CD4-positive, alpha-beta T cell treated with Interleukin-12 subunit alpha and Interleukin-12 subunit beta, for 1 hour (primary cell): ENCODE results near the gene ACAN.

Experiments
- DNase-seq: peaks from one replicate; pipeline ENCODE4 v3.0.0-alpha.2; 2020

The ACAN gene

DNA sequence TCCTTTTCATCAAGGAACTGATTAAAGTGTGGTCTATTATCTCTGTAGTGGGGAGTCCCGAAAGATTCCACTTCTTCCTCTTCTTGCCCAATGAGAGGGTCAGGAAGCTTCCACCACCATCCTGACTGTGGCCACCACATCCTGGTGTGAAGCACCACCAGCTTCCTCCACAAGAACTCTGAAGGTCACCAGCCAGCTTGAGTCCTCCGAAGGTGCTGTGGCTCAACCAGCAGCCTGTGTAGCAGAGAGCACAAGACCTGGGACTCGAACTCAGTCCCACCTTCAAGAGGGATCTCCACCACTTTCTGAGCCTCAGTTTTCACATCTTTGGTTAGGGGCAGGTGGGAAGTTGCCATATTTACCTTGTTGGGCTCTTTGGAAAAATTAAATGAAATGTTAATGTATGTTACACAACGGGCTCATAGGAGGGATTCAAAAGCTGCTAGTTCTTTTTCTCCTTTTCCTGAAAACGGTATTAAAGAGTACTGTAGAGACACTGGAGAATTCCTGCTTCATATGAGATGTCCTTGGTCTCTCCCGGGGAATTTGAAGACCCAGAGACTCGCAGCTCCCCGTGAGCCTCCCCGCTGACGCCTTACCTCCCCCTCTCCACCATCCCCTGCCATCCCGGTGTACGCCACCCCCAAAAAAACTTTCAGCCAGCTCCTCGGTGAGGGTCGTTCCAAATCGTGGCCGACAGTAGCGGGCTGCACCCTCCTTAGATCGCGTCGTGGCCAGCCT is 816 bp upstream of the ACAN start:
- DNase-seq, result no peak

DNA sequence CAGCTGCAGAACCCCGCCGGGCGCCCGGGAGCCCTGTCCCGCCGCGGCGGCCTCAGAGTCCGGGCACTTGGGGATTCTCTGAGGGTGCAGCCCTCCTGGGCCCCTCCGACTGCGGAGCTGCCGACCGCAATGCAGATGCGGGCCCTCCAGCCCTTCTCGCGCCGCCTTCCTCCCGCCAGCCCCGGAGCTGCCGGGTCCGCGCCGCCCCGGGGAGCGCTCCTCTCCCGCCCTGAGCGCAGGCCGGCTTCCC is 320 bp upstream of the ACAN start:
- no peak for DNase-seq

DNA sequence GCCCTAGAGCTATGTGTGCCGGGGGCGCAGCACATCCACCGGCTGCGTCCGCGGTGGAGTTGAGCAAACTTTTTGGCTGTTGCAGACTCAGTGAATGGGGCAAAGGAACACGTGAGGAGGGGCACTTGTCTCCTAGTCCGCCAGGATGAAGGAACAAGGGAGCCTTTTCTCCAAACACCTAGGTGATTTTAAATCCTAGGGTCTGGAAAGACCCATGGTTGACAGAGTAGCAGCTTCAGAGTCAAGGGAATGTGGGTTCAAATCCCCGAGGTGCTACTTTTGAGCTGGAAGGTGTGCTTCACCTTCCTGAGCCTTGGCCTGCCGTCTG is 648 bp downstream of the ACAN start:
- no peak for DNase-seq

DNA sequence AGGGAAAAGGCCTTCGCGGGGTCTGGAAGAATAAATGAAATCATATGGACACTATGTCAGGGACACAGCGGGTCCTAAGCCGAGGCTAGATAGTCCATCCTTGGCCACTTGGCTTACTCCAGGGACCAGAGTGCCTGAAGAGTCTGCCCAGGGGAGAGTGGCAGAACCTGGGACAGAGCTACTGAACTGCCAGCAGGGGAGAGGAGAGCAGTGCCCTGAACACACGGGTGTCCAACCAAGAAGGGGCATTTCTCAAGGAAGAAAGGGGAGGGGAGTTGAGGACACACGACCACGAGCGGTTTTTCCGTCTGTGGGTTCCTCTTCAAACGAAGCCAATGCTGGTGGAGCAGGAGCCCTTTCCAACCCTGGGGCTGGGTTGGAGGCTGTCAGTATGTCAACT is 1.0 kb downstream of the ACAN start:
- DNase-seq, result no peak

DNA sequence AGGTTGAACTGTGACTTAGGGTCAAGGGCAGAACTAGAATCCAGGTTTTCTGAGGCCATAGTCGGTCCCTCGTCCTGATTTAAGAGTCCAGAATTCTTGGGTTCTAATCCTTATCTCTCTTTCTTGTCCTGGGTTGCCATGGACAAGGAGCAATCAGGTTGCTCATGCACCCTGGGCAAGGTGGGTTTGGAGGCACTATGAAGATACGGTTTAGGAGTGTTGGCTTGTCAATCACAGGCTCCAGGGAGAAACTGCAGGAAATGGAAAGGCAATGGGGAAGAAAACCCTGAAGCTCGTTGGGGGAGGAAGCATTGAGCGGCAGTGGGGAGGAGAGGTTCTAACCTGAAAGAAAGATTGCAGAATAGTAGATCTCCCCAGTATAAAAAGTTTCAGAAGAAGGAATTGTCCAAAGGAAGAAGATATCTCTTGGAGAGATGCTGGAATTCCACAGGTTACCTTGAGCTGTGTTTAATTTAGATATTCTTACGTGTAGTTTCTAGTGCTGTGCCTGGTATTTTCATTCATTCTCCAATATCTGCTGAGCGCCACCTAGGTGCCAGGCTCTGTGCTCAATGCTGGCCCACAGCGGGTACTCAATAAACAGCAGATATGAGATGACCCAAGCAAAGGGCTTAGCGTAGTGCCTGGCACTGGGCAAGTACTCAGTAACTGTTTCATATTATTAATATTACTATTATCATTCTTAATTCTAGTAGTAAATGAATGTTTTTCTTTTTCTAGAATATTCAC is 2.0 kb downstream of the ACAN start:
- DNase-seq, result no peak

DNA sequence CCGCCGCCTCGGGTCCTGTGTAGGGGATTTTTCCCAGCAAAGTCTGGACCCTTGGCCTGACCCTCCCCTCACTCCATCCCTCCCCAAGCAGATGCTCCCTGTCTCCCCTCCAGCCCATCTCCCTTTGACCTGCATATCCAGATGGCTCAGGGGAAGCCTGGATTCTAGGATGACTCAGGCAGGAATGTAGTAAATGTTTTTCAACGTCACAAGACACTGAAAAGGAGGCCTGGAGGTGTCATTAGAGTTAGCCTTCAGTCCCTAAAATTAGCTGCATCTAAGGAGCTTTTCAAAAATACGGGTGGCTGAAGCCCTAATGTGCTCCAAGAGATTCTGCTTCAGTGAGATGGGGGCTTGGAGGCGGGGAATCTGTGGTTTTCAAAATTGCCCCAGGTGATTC is 7.2 kb downstream of the ACAN start:
- DNase-seq, result no peak

DNA sequence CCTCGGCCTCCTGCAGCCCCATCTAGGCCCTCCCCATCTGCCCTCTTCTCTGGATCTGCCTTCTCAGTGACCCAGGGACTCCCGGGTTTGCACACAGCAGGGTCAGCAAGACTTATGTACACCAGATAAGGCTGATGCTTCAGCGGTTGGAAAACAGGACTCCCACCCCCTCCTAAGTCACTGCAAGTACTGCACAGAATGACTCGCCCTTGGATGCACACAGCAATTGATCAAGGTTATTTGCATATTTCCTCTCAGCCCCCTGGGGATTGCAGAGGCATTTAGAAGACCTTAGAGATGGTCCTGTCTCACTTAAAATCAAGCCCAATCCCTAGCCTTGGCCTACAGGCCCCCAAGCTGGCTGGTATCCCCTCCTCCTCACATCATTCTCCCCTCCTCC is 8.9 kb downstream of the ACAN start:
- no peak for DNase-seq

DNA sequence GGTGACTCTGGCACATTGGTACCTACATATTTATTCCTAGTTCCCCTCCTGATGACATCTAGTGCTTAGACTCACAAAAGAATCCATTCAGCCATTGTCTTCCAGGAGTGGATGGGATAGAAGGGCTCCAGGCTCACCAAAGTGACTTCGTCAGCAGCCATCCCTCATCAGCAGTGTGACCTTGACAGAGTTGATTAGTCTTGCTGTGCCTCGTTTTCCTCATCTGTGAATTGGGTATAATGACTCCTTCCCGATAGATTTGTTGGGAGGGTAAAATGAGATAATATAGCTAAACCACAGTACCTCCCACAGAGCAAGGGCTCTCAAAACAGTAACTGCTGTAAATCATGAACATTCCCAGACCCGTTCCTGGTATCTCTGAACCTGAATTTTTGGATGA is 10.7 kb downstream of the ACAN start:
- no peak for DNase-seq

DNA sequence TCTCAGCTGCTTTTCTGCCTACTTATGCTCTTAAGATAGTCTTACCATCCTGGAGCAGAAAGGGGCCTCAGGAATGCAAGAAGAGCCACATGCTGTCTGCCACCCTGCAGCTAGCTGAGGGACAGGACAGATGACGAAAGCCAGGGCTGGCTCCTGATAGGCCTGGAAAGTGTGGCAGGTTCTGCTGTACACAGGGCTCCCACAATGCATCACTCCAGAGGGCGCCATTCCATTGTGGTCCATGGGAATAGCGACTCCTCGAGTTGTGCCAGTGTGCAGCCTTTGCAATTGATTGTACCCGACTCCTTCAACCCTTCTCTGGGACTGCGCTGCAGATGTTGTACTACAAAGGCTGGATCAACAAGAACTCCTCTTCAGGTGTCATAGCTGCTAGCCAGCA is 11.2 kb downstream of the ACAN start:
- DNase-seq, result no peak

DNA sequence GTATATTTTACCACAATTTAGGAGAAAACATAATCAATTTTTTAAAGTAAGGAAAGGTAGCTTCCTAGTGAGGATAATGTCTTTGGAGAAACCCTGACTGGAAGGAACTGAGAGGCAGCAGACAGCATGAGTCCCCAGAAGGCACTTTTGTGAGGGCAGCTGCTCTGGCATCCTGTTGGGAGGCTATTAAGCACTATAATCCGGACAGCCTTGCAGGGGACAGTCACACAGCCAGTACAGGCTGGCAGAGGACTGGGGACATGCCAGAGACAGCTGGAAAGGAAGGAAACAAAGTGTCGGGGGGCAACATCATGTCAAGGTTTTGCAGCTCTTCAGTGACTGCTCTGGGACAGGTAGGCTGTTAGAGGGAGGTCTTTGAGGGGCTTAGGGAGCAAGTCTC is 15.7 kb downstream of the ACAN start:
- DNase-seq, result no peak

DNA sequence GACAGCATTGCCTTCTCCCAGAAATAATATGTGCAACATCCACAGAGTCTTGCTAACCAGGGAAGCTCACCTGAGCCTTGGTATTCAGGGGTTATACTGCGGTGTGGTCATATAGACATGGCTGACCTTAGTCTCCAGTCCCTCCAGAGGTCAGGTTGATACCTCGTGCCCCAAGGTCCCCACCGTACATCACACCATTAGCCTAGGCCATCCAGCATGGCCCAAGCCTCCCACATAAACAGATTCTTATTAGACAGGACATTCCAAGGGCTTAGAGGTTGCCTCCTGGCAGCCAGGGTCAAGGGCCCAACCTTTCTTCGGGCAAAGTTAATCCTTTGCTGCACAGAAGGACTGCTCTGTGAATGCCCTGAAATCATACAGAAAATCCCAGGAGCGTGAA is 18.8 kb downstream of the ACAN start:
- DNase-seq, result no peak

DNA sequence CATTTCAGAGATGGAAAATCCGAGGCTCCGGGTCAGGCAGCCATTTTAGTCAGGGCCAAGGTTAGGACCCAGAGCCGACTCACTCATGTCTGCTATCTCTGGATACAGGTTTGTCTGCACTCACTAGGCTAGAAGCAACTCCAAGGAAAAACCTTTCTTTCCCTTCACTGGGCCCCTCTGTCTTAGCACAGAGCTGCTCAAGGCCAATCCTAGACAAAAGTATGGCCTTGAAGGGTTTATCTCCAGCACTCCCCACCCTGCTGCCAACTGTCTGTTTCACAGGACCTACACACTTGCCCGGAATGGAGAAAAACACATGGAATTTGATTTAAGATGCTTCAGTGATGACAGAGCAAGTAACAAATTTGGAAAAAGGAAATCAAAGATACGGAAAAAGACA is 25.6 kb downstream of the ACAN start:
- no peak for DNase-seq

DNA sequence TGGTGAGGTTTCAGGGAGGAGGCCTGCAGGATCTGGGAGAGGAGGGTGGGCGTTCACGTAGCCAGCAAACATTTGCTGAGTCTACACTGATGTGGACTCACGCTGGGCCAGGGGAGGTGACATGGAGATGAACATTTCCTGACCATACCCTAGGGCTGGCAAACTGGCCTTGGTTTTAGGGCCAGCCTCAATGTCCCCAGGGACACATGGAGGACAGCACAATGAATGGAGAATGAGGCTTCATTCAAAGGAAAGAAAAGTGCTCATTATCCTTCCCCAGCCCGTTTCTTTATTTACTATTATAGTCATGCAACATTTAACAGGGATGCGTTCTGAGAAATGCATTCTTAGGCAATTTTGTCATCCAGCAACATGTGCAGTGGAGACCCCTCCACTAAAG is 26.8 kb downstream of the ACAN start:
- no peak for DNase-seq

DNA sequence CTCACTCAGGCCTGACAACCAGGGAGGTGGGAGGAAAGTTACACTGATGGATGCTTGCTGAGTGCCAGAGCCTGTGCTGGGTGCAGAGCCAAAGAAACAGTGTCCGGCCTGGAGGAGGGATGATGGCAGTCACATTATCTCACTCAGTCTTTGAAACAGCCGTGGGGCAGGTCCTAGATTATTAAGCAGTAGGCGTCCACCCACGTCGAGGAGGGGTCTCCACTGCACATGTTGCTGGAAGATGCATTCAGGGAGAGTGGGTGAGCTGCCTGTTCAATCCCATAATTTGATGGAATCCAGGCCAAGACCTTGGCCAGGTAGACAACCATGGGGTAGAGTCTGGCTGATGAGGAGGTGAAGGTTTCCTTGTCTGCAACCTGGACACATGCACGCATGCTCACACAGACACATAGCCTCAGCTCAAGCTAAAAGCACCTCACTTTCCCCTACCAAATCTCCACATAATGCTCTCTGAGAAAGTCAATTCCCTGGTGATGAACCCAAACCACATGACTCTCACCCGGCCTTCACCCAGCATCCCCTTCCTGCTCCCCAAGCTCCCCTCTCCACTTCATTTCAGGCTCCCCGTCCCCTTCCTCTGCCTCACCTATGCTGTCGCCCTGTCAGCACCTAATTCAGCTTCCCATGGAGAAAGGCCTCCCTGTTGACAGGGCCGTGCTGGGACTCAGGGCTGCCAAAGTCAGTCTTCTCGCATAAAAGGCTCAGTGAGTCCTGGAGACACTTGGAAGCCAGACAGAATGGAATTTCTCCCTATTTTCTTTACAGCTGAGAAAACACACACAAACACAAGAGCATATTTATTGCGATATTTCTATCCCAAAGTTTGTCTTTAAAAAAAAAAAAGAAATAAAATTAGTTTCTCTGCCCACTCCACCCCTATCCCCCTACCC is 29.8 kb downstream of the ACAN start:
- no peak for DNase-seq

DNA sequence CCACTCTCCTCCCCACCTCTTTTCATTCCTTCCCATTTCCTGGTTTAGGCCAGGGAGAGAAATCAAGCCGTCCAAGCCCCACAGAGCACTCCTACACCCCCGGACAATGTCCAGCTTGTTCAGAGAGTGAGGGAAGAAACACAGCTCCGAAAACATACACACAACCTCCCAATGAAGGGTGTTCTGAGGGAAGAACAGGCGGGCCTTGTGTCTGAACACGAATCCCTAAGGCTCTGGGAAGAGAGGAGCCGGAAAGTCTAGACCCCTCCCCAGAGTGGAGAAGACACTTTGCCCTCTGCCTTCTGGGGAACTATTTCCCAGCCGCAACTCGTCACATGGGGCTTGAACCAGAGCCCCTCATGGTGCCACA is 30.5 kb downstream of the ACAN start:
- DNase-seq, result no peak

DNA sequence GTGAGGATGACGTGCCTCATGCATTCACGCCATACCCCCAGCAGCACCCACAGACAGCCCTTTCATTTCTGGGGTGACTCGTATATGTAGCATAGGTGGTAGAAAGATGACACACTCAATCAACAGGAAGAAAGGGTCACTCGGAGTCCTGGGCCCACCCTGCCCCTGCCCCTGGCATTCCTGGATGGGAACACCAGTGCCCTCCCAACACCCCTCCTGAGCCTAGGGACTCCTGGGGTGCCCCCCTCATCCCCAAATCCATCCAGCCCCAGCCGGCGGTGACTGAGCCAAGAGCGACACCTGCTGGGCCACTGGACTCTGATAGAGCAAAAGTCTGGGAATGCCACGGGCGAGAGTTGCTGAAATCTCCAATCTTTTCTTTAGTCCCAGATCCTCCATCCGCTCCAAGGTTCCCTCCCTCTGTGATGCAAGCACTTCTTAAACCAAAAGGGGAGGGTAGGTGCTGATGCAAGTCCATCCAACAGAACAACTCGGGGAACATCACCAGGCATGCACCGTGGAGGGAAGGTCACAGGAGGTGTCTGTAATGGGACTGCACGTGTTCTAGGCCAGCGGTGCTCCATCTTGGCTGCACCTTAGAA is 31.1 kb downstream of the ACAN start:
- DNase-seq, result peak; percentile 16

DNA sequence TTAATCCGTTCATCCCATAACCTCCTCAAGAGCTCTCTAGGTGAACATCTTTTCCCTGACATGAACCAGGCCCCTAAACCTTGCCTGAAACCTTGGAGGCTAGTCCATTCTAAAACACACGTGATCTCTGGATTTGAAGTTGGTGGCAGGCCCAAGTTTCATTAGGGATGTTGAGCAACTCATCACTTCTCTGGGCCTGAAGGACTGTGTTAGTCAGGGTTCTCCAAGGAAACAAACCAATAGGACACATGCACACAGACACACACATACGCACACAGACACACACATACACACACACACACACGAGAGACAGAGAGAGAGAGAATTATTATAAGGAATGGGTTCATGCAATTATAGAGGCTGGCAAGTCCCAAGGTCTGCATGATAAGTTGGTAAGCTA is 31.9 kb downstream of the ACAN start:
- DNase-seq, result no peak

DNA sequence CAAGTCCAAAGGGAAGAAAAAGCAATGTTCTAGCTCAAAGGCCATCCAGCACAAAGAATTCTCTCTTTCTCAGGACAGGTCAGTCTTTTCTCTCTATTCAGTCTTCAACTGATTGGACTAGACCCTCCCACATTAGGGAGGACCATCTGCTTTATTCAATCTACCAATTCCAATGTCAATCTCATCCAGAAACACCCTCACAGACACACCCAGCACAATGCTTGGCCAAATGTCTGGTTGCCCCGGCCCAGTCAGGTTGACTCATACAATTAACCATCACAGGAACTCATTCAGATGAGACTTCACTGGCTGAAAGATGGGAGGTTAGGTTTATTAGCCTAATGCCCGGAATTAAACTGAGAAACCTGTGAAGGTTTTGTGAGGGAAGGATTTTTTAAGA is 32.4 kb downstream of the ACAN start:
- no peak for DNase-seq

DNA sequence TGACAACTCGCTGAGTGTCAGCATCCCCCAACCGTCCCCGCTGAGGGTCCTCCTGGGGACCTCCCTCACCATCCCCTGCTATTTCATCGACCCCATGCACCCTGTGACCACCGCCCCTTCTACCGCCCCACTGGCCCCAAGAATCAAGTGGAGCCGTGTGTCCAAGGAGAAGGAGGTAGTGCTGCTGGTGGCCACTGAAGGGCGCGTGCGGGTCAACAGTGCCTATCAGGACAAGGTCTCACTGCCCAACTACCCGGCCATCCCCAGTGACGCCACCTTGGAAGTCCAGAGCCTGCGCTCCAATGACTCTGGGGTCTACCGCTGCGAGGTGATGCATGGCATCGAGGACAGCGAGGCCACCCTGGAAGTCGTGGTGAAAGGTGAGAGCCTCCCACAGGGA is 35.4 kb downstream of the ACAN start:
- DNase-seq, result no peak

DNA sequence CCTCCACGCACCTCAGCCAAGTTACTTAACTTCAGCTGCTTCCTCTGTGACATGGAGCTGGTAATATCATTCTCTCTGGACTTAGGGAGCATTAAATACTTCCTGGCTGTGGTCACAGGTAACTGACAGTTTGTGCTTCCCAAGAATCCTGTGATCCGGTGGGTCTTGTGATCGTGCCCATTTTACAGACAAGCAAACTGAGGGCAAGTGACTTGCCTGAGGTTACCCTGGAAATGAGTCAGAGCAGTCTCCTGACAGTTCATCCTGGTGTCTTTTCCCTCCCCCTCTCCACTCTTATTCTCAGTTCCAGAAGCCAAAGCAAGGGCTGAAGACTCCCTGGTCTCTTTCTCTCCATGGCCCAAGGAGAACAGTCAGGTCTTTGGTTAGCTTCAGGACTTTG is 35.9 kb downstream of the ACAN start:
- no peak for DNase-seq

DNA sequence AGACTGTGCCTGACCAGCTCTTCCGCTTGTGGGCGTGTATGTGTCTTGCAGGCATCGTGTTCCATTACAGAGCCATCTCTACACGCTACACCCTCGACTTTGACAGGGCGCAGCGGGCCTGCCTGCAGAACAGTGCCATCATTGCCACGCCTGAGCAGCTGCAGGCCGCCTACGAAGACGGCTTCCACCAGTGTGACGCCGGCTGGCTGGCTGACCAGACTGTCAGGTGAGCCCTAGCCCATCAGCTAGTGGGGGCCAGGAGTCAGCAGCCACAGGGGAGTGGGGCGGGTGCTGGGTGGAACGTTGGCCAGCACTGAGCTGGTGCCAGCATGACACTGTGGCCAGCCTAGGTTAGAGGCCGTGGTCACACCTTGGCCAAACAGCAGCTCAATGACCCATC is 36.7 kb downstream of the ACAN start:
- DNase-seq, result no peak

DNA sequence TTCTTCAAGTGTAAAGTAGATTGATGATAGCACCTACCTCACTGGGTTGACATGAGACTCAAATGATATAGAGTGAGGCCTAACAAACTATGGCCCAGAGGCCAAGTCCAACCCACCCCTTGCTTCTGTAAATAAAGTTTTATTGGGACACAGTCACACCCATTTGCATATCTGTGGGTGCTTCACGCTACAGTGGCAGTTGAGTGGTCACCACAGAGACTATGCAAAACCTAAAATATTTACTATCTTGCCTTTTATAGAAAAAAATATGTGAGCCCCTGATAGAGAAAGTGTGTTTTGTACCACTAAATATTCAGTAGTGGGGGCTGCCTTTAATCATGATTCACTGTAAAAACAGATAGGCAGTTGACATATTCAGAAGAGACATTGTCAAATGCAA is 38.0 kb downstream of the ACAN start:
- no peak for DNase-seq

DNA sequence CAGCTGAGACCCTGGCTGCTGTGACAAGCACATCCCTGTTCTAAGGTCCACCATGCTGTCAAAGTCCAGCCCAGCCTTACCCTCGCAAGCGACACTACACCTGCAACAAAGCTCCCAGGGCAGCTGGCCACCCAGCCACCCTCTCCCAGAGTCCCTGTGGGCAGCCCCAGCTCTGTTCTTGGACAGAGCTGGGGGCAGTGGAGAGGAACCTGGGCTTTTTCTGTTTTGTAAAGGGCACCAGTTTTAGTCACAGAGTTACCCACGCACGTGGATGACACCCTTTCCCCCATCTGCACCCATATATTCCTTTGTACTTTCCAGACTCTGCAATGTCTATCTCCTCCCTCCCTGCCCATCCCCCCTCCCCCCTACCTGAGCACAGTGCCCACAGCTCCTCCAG is 38.9 kb downstream of the ACAN start:
- no peak for DNase-seq

DNA sequence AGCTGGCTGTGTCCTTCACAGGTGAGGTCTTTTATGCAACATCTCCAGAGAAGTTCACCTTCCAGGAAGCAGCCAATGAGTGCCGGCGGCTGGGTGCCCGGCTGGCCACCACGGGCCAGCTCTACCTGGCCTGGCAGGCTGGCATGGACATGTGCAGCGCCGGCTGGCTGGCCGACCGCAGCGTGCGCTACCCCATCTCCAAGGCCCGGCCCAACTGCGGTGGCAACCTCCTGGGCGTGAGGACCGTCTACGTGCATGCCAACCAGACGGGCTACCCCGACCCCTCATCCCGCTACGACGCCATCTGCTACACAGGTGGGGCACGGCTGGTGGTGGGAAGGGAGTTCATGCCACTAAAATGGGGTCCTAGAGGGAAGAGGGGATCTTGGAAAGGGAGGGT is 40.1 kb downstream of the ACAN start:
- DNase-seq, result no peak
